Naive thymus-derived CD4-positive, alpha-beta T cell (primary cell): ENCODE results near the gene NAT8L. TPM values are rescaled to one million over a fixed set of nuclear protein-coding genes. Genes with fewer than 3 reads are reported as not detected.
A peak's percentile ranks its signal among the peaks of the same experiment; 100 is the strongest.

Experiments
- ATAC-seq: fragments of 150-1000 bp; cut with Tn5 transposase; 2 replicates; pipeline ENCODE4 v1.10.0; 2021; ENCODE audit warnings: mild to moderate bottlenecking, moderate library complexity
- CTCF ChIA-PET: fragments of 350-600 bp; sonication (Branson Sonifier 250); formaldehyde crosslinking; loops from one replicate; lab custom pipeline; 2021; ENCODE audit warnings: antibody characterized with exemption; lab: Charles Lee
- POLR2A ChIA-PET: fragments of 350-600 bp; sonication (Branson Sonifier 250); formaldehyde crosslinking; loops from one replicate; lab custom pipeline; 2021; ENCODE audit warnings: antibody characterized with exemption, inconsistent platforms; lab: Charles Lee
- DNase-seq, 9 donors: peaks; one replicate each; pipeline versions ENCODE4 v3.0.0 to v3.0.0-alpha.2; 2020 to 2022; ENCODE audit warnings: mixed read lengths in 1 of 9
- H3K27ac ChIP-seq: one replicate; pipeline ENCODE4 v1.7.0; 2013; ENCODE audit warnings: mild to moderate bottlenecking, low read depth, low read length, moderate library complexity
- H3K27me3 ChIP-seq, 2 donors: one replicate each; pipeline ENCODE4 v1.7.0; 2013; ENCODE audit warnings: low read length in 2 of 2, mild to moderate bottlenecking in 2 of 2, moderate library complexity in 2 of 2; ENCODE audit not compliant: control insufficient read depth in 2 of 2, insufficient read depth in 2 of 2
- H3K36me3 ChIP-seq, 3 experiments: 1 replicate in 2 of 3; 2 replicates in 1 of 3; pipeline ENCODE4 v1.7.0; 2013; ENCODE audit warnings: low read length in 3 of 3, mild to moderate bottlenecking in 3 of 3, moderate library complexity in 1 of 3; ENCODE audit not compliant: insufficient read depth in 3 of 3, control insufficient read depth in 2 of 3
- H3K4me1 ChIP-seq, 2 donors: one replicate each; pipeline ENCODE4 v1.7.0; 2013; ENCODE audit warnings: low read length in 2 of 2, mild to moderate bottlenecking in 2 of 2, moderate library complexity in 1 of 2; ENCODE audit not compliant: control insufficient read depth in 2 of 2, insufficient read depth in 2 of 2
- H3K4me3 ChIP-seq: 2 replicates; pipeline ENCODE4 v1.7.0; 2013; ENCODE audit warnings: mild to moderate bottlenecking, low read length
- H3K9me3 ChIP-seq, 3 experiments: 1 replicate in 2 of 3; 2 replicates in 1 of 3; pipeline ENCODE4 v1.7.0; 2013; ENCODE audit warnings: low read length in 3 of 3; ENCODE audit not compliant: control insufficient read depth in 2 of 3
- H3K27ac Mint-ChIP-seq, 9 donors: one replicate each; pipeline ENCODE4 v1.8.0; 2020 to 2022; ENCODE audit warnings: mixed read lengths in 9 of 9, mild to moderate bottlenecking in 8 of 9, moderate library complexity in 5 of 9, inconsistent platforms in 2 of 9
- H3K27me3 Mint-ChIP-seq, 5 donors: one replicate each; pipeline ENCODE4 v1.8.0; 2021 to 2022; ENCODE audit warnings: mixed read lengths in 5 of 5, mild to moderate bottlenecking in 1 of 5
- H3K36me3 Mint-ChIP-seq, 5 donors: one replicate each; pipeline ENCODE4 v1.8.0; 2020 to 2022; ENCODE audit warnings: mixed read lengths in 5 of 5, mild to moderate bottlenecking in 3 of 5, inconsistent platforms in 1 of 5
- H3K4me1 Mint-ChIP-seq, 7 donors: one replicate each; pipeline ENCODE4 v1.8.0; 2020 to 2022; ENCODE audit warnings: mixed read lengths in 7 of 7, mild to moderate bottlenecking in 3 of 7, inconsistent platforms in 1 of 7
- H3K4me3 Mint-ChIP-seq, 10 donors: one replicate each; pipeline ENCODE4 v1.8.0; 2020 to 2022; ENCODE audit warnings: mild to moderate bottlenecking in 10 of 10, mixed read lengths in 10 of 10, moderate library complexity in 6 of 10, inconsistent platforms in 2 of 10
- H3K9me3 Mint-ChIP-seq, 11 donors: one replicate each; pipeline ENCODE4 v1.8.0; 2020 to 2022; ENCODE audit warnings: mixed read lengths in 11 of 11, mild to moderate bottlenecking in 4 of 11, inconsistent platforms in 1 of 11, moderate library complexity in 1 of 11
- intact Hi-C, 2 donors: fragments of 100-400 bp; cut with micrococcal nuclease; formaldehyde crosslinking; loops; one replicate each; pipeline ENCODE4 v1.15.1; 2023
- polyA plus RNA-seq, 2 donors: library from polyadenylated mRNA; unstranded; fragments of 300-500 nt; fragmentation: Illumina TruSeq; gene quantifications; one replicate each; pipeline ENCODE4 v1.2.3, GENCODE V29; 2021
- total RNA-seq, 6 experiments: library from RNA in 5 of 6; stranded (reverse) in 5 of 6; gene quantifications; 1 replicate in 5 of 6; 2 replicates in 1 of 6; pipeline ENCODE4 v1.2.3 and lab custom pipeline; 2021 to 2026

The NAT8L gene
- total and polyA plus RNA-seq, 7 experiments from 2014 or later, result 0.11 to 7.2 (median 0.24) TPM; not detected in 4

DNA sequence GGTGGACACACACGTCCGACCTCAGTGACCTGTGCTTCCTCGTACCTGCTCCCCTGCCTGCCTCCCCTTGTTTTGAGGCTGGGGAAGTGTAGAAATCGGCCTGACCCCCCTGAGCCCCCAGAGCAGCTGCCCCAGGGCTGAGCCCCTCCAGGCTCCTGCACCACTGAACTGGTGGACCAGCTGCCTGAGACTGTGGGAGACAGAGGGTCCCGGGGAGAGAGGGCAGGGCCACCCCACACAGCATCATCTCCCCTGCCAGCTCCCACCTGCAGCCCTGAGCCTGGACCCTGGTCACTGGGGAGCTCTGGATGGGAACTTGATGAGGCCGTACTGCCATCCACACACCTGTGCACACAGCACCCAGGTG is 15.0 kb upstream of the NAT8L start:
- Histone ChIP-seq H3K4me3 (no peak overlapping the region), H3K27me3 (peaks cover 0 to 7% of the 10 kb centered on the region in 2 donors), H3K9me3 (no peaks in the 10 kb centered on the region), H3K27ac (no peak overlapping the region), H3K36me3 (peaks cover 0 to 5% (median 0%) of the 10 kb centered on the region in 3 experiments), H3K4me1 (peaks cover 4 to 7% of the 10 kb centered on the region in 2 donors)
- Mint-ChIP-seq H3K4me1 (peaks cover 0 to 9% (median 5%) of the 10 kb centered on the region in 7 donors), H3K9me3 (peaks cover 0 to 2% (median 0%) of the 10 kb centered on the region in 11 donors), H3K27ac (no peak overlapping the region), H3K36me3 (no peaks in the 10 kb centered on the region), H3K27me3 (peaks cover 6 to 28% (median 15%) of the 10 kb centered on the region in 5 donors), H3K4me3 (peak overlapping the region in 5 of 10 donors; percentile 2 to 52 (median 29))
- no peak for DNase-seq
- ChIA-PET POLR2A (no interaction called here), CTCF (no interaction called here)
- ATAC-seq, result no peak
- intact Hi-C loops, result no loop called here

DNA sequence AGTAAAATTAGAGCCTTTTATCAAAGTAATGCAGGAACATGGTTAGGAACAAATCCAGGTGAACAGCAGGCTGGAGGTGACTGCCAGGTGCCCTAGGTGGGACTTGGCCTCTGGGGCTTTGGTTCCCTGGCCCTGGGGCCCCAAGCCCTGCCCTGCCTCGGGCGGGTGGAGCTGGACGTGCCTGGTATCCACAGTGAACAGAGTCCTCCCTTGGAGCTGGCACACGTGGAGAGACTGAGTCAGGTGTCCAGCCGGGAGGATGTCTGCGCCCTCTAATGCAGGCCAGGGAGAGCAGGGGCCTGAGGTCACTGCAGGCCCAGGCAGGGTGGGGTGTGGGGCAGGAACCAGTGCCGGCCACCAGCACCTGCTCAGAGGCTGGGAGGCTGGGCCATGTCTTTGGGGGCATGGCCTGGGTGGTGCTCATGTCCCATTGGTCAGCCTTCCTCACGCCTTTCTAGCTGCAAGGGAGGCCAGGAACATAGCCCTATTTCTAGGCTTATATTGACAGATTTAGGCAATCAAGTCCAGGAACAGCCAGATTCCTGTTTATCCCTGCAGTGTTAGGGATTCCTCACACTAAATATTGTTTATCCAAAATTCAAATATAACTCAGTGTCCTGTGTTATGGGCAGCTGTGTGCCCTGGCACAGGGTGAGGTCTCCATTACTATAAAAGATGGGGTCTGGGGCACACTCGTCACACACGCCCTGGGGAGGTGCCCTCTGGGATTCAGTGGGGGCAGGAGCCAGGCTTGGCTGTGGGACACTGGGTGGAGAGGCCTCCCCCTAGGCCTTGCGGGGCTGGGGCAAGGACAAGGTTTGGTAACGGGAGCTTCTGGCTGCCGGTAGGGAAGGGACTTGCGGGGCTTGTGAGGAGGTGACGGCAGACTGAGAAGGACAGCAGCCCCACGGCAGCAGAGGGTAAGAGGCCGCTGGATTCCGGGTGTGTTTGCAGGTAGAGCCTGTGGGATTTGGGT is 14.3 kb upstream of the NAT8L start:
- no peak overlapping the region for H3K27ac ChIP-seq
- ATAC-seq (no peak), DNase-seq (no peak)
- no peak overlapping the region for H3K4me3 ChIP-seq
- peaks cover 0 to 7% (median 3%) of the 10 kb centered on the region in 7 donors for H3K4me1 Mint-ChIP-seq
- POLR2A ChIA-PET, result interaction anchor here (0.7 kb wide), 1 partner anchor 88 kb away, joined by 4 read pairs; no protein-coding TSS in a partner anchor
- no peaks in the 10 kb centered on the region for H3K9me3 ChIP-seq
- no peaks in the 10 kb centered on the region for H3K36me3 Mint-ChIP-seq
- H3K27me3 ChIP-seq, result peaks cover 0 to 5% of the 10 kb centered on the region in 2 donors
- peaks cover 0 to 2% (median 0%) of the 10 kb centered on the region in 11 donors for H3K9me3 Mint-ChIP-seq
- H3K27ac Mint-ChIP-seq, result no peak overlapping the region
- H3K4me3 Mint-ChIP-seq, result peak overlapping the region in 2 of 10 donors; percentile 52 to 72
- peaks cover 3 to 24% (median 13%) of the 10 kb centered on the region in 5 donors for H3K27me3 Mint-ChIP-seq
- H3K36me3 ChIP-seq, result peaks cover 0 to 5% (median 0%) of the 10 kb centered on the region in 3 experiments
- H3K4me1 ChIP-seq, result peaks cover 4 to 7% of the 10 kb centered on the region in 2 donors
- intact Hi-C loops, result no loop called here
- CTCF ChIA-PET, result no interaction called here

GRCh38 chr4:2045518-2045951 is 13.6 kb upstream of the NAT8L start:
- CTCF ChIA-PET, result no interaction called here
- Histone ChIP-seq H3K36me3 (peaks cover 0 to 5% (median 0%) of the 10 kb centered on the region in 3 experiments), H3K9me3 (no peaks in the 10 kb centered on the region), H3K27me3 (peaks cover 0 to 5% of the 10 kb centered on the region in 2 donors), H3K4me1 (peaks cover 4 to 7% of the 10 kb centered on the region in 2 donors), H3K4me3 (no peak overlapping the region), H3K27ac (no peak overlapping the region)
- H3K27ac Mint-ChIP-seq, result no peak overlapping the region
- no peak for DNase-seq
- H3K4me1 Mint-ChIP-seq, result peaks cover 0 to 7% (median 0%) of the 10 kb centered on the region in 7 donors
- peak overlapping the region in 1 of 10 donors; percentile 72 for H3K4me3 Mint-ChIP-seq
- peak; percentile 44 for ATAC-seq
- H3K9me3 Mint-ChIP-seq, result peaks cover 0 to 2% (median 0%) of the 10 kb centered on the region in 11 donors
- H3K27me3 Mint-ChIP-seq, result peaks cover 0 to 21% (median 13%) of the 10 kb centered on the region in 5 donors
- no peaks in the 10 kb centered on the region for H3K36me3 Mint-ChIP-seq
- intact Hi-C loops, result no loop called here
- POLR2A ChIA-PET, result interaction anchor here (0.7 kb wide), 1 partner anchor 87 kb away, joined by 4 read pairs; no protein-coding TSS in a partner anchor

- Mint-ChIP-seq H3K27me3 (peaks cover 5 to 23% (median 21%) of the 10 kb centered on the region in 5 donors), H3K4me1 (peaks cover 0 to 7% (median 0%) of the 10 kb centered on the region in 7 donors), H3K27ac (no peak overlapping the region), H3K9me3 (peaks cover 0 to 2% (median 0%) of the 10 kb centered on the region in 11 donors), H3K36me3 (no peaks in the 10 kb centered on the region), H3K4me3 (no peak overlapping the region)
- no peaks in the 10 kb centered on the region for H3K9me3 ChIP-seq
- DNase-seq (no peak), ATAC-seq (no peak)
- no peak overlapping the region for H3K27ac ChIP-seq
- no peak overlapping the region for H3K4me3 ChIP-seq
- intact Hi-C loops, result no loop called here
- POLR2A ChIA-PET, result no interaction called here
- H3K36me3 ChIP-seq, result peaks cover 0 to 5% (median 0%) of the 10 kb centered on the region in 3 experiments
- peaks cover 0 to 3% of the 10 kb centered on the region in 2 donors for H3K27me3 ChIP-seq
- H3K4me1 ChIP-seq, result peaks cover 3 to 7% of the 10 kb centered on the region in 2 donors
- CTCF ChIA-PET, result no interaction called here
These were observed 12.8 kb upstream of the NAT8L start for GRCh38 chr4:2046031-2046961.

- no peaks in the 10 kb centered on the region for H3K36me3 Mint-ChIP-seq
- Histone ChIP-seq H3K4me1 (peaks cover 0 to 7% of the 10 kb centered on the region in 2 donors), H3K9me3 (no peaks in the 10 kb centered on the region), H3K27ac (no peak overlapping the region), H3K36me3 (no peaks in the 10 kb centered on the region), H3K27me3 (no peaks in the 10 kb centered on the region), H3K4me3 (no peak overlapping the region)
- no peak for ATAC-seq
- no peak overlapping the region for H3K4me3 Mint-ChIP-seq
- H3K27ac Mint-ChIP-seq, result no peak overlapping the region
- ChIA-PET CTCF (no interaction called here), POLR2A (no interaction called here)
- no peak for DNase-seq
- H3K4me1 Mint-ChIP-seq, result peaks cover 0 to 5% (median 0%) of the 10 kb centered on the region in 7 donors
- H3K9me3 Mint-ChIP-seq, result peaks cover 0 to 2% (median 0%) of the 10 kb centered on the region in 11 donors
- intact Hi-C loops, result no loop called here
- H3K27me3 Mint-ChIP-seq, result peaks cover 9 to 27% (median 25%) of the 10 kb centered on the region in 5 donors
These were observed 12.0 kb upstream of the NAT8L start for GRCh38 chr4:2047031-2047660.
